ENCODE data around the gene GTF2I. TPM values are rescaled to one million over a fixed set of nuclear protein-coding genes. Genes with fewer than 3 reads are reported as not detected.
A peak's percentile ranks its signal among the peaks of the same experiment; 100 is the strongest.

Gene GTF2I
- total and polyA plus RNA-seq, 8 donors = 220 to 441 (median 380) TPM

GRCh38 chr7:74671602-74672001 lies 14.1 kb downstream of the GTF2I start:
- H3K9me3 ChIP-seq = no peaks in the 10 kb centered on the region
- H3K4me3 ChIP-seq = no peak overlapping the region
- TF ChIP-seq CTCF (IDR thresholded peaks at IDR 0.05) = no peak
- no peak for DNase-seq
- ATAC-seq = no peak
- peaks cover 0 to 21% of the 10 kb centered on the region in 2 donors for H3K36me3 ChIP-seq
- intact Hi-C loops (cut with DNase I) = no loop called here
- peak overlapping the region in 1 of 2 donors; percentile 29 for H3K27ac ChIP-seq
- no peaks in the 10 kb centered on the region for H3K27me3 ChIP-seq
- peaks cover 5 to 18% of the 10 kb centered on the region in 2 donors for H3K4me1 ChIP-seq

- H3K4me3 ChIP-seq = no peak overlapping the region
- DNase-seq = no peak
- intact Hi-C loops (cut with DNase I) = no loop called here
- no peaks in the 10 kb centered on the region for H3K27me3 ChIP-seq
- H3K36me3 ChIP-seq = peaks cover 0 to 21% of the 10 kb centered on the region in 2 donors
- no peak for ATAC-seq
- H3K27ac ChIP-seq = peak overlapping the region in 1 of 2 donors; percentile 29
- no peak for TF ChIP-seq CTCF (IDR thresholded peaks at IDR 0.05)
- peaks cover 5 to 16% of the 10 kb centered on the region in 2 donors for H3K4me1 ChIP-seq
- no peaks in the 10 kb centered on the region for H3K9me3 ChIP-seq
These were observed 14.9 kb downstream of the GTF2I start for GRCh38 chr7:74672343-74672915.

- ATAC-seq (no peak), DNase-seq (no peak)
- intact Hi-C loops (cut with DNase I) = no loop called here
- peaks cover 0 to 35% of the 10 kb centered on the region in 2 donors for H3K36me3 ChIP-seq
- H3K27me3 ChIP-seq = no peaks in the 10 kb centered on the region
- H3K4me1 ChIP-seq = peaks cover 5 to 13% of the 10 kb centered on the region in 2 donors
- no peak overlapping the region for H3K4me3 ChIP-seq
- no peak for TF ChIP-seq CTCF (IDR thresholded peaks at IDR 0.05)
- no peaks in the 10 kb centered on the region for H3K9me3 ChIP-seq
- H3K27ac ChIP-seq = no peak overlapping the region
These were observed 16.6 kb downstream of the GTF2I start for GRCh38 chr7:74674166-74674565.

- Histone ChIP-seq H3K27ac (no peak overlapping the region), H3K4me3 (no peak overlapping the region), H3K36me3 (peaks cover 0 to 17% of the 10 kb centered on the region in 2 donors), H3K4me1 (no peaks in the 10 kb centered on the region), H3K27me3 (no peaks in the 10 kb centered on the region), H3K9me3 (no peaks in the 10 kb centered on the region)
- DNase-seq (no peak), ATAC-seq (no peak)
- intact Hi-C loops (cut with DNase I) = no loop called here
- TF ChIP-seq CTCF (IDR thresholded peaks at IDR 0.05) = no peak
These were observed 25.3 kb downstream of the GTF2I start for GRCh38 chr7:74682829-74683228.

- Histone ChIP-seq H3K4me3 (no peak overlapping the region), H3K36me3 (peaks cover 0 to 8% of the 10 kb centered on the region in 2 donors), H3K4me1 (no peaks in the 10 kb centered on the region), H3K9me3 (no peaks in the 10 kb centered on the region), H3K27ac (no peak overlapping the region), H3K27me3 (no peaks in the 10 kb centered on the region)
- intact Hi-C loops (cut with DNase I) = no loop called here
- no peak for DNase-seq
- ATAC-seq = no peak
- no peak for TF ChIP-seq CTCF (IDR thresholded peaks at IDR 0.05)
These were observed 26.3 kb downstream of the GTF2I start for GRCh38 chr7:74683799-74684198.
